Measurements from ENCODE around the gene ATP6AP2. TPM values are rescaled to one million over a fixed set of nuclear protein-coding genes. Genes with fewer than 3 reads are reported as not detected.

ATP6AP2 gene, protein sequence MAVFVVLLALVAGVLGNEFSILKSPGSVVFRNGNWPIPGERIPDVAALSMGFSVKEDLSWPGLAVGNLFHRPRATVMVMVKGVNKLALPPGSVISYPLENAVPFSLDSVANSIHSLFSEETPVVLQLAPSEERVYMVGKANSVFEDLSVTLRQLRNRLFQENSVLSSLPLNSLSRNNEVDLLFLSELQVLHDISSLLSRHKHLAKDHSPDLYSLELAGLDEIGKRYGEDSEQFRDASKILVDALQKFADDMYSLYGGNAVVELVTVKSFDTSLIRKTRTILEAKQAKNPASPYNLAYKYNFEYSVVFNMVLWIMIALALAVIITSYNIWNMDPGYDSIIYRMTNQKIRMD
- total RNA-seq (2016; rRNA removed; fragmentation: Illumina TruSeq; extraction: Trizol), result 29.0 and 55.6 TPM in 2 replicates
- total RNA-seq (2016; cell fraction: cytosol; rRNA removed; fragmentation: Illumina TruSeq; extraction: Trizol; ENCODE audit: low read depth), result 4.1 TPM in 2 replicates
- 32.6 and 56.9 TPM in 2 replicates for total RNA-seq (2016; cell fraction: insoluble cytoplasmic fraction; rRNA removed; fragmentation: Illumina TruSeq; extraction: Trizol)
- 7.8 and 9.1 TPM in 2 replicates for total RNA-seq (2016; cell fraction: membrane; rRNA removed; fragmentation: Illumina TruSeq; extraction: Trizol)
- total RNA-seq (2016; cell fraction: nucleus; rRNA removed; fragmentation: Illumina TruSeq; extraction: Trizol), result 52.1 and 67.7 TPM in 2 replicates
- 93.5 and 108 TPM in 2 replicates for polyA plus RNA-seq (2011; rRNA removed)
- polyA plus RNA-seq (2011; cell fraction: cytosol; rRNA removed), result 53.3 and 81.4 TPM in 2 replicates
- 24.6 and 29.7 TPM in 2 replicates for polyA plus RNA-seq (2011; cell fraction: nucleus; rRNA removed)
- polyA plus RNA-seq (2012), result 58.5 and 72.4 TPM in 2 replicates
- polyA plus RNA-seq (2016; cell fraction: cytosol; fragmentation: Illumina TruSeq; extraction: Trizol; ENCODE audit: low read depth), result 4.0 and 4.1 TPM in 2 replicates
- polyA plus RNA-seq (2016; cell fraction: insoluble cytoplasmic fraction; fragmentation: Illumina TruSeq; extraction: Trizol; ENCODE audit: low read depth), result 35.9 and 36.1 TPM in 2 replicates
- polyA plus RNA-seq (2016; cell fraction: membrane; fragmentation: Illumina TruSeq; extraction: Trizol; ENCODE audit: low read depth), result 6.9 and 7.3 TPM in 2 replicates
- 84.4 and 93.6 TPM in 2 replicates for polyA plus RNA-seq (2016; cell fraction: nucleus; fragmentation: Illumina TruSeq; extraction: Trizol; ENCODE audit: insufficient read depth, low read depth)
- polyA minus RNA-seq (2011; rRNA and poly(A)+ RNA removed; ENCODE audit: low replicate concordance), result 46.6 and 99.6 TPM in 2 replicates
- 54.8 and 81.6 TPM in 2 replicates for polyA minus RNA-seq (2011; cell fraction: cytosol; rRNA and poly(A)+ RNA removed)
- polyA minus RNA-seq (2011; cell fraction: nucleus; rRNA and poly(A)+ RNA removed), result 29.4 and 33.7 TPM in 2 replicates
- percentile 58 among the genes with signal in this experiment for Bru-seq, nascent RNA
- BruChase-seq, experiment 1, labeled RNA remaining after a 6-hour chase, result percentile 71 among the genes with signal in this experiment
- BruChase-seq, experiment 2, labeled RNA remaining after a 2-hour chase, result percentile 59 among the genes with signal in this experiment
- long read RNA-seq, experiment 1, transcript ATP6AP2-217 (9 exons, 2,337 nt), result major isoform, 121 of 135 reads
- long read RNA-seq, experiment 1, partial matches to known transcripts, result 6 of 135 reads
- long read RNA-seq, experiment 1, other reads (novel, unspliced or antisense), result 3 of 135 reads
- long read RNA-seq, experiment 2, transcript ATP6AP2-212 (1 exons, 544 nt), result minor isoform, 5 of 132 reads
- long read RNA-seq, experiment 2, transcript ATP6AP2-217 (9 exons, 2,337 nt), result major isoform, 38 of 132 reads
- long read RNA-seq, experiment 2, partial matches to known transcripts, result 3 of 132 reads
- long read RNA-seq, experiment 2, other reads (novel, unspliced or antisense), result 85 of 132 reads

GRCh38 chrX:40580537-40581335, at the start of gene ATP6AP2:
ATP6AP2 (plus strand) TSS chrX:40580970; CDS start chrX:40581066, 96 bp downstream.
- no TSS peak for BruUV-seq (replicated peaks)
- H3K27me3 ChIP-seq (ENCODE audit: control insufficient read depth in 1 of 2, insufficient read depth in 2 of 2, low read length in 2 of 2), result no peaks in the 10 kb centered on the region; a peak in 1 of 5 replicates
- H3K4me3 ChIP-seq (replicated peaks in 1 of 3; ENCODE audit: insufficient read depth in 1 of 3, low read depth in 2 of 3, low read length in 3 of 3), result peak within 1 kb of the TSS; percentile 65 to 85 (median 83)
- ChIA-PET POLR2A (interaction anchor here (1.0 to 1.2 kb wide), 2 partner anchors 9 to 67 kb away, joined by 3 to 4 read pairs; partner anchors contain the start of gene CXorf38), CTCF (ENCODE audit: low intra/inter-chr PET ratio, low total read pairs) (no interaction called here)
- no peaks in the 10 kb centered on the region for H3K36me3 ChIP-seq (replicated peaks in 1 of 2; ENCODE audit: control insufficient read depth in 1 of 2, insufficient read depth in 2 of 2, low read length in 2 of 2)
- intact Hi-C loops (cut with micrococcal nuclease; ENCODE audit: unreplicated experiment) (loop anchor here (10.0 kb wide), 1 partner anchor 64 kb away; the partner anchor contains the start of gene CXorf38), in situ Hi-C loops (cut with HindIII; ENCODE audit: extremely low pct_ligation_motif_present, low pct_unique_long_range_greater_than_20kb) (no loop called here)
- peak within 1 kb of the TSS; percentile 26 for H3K27ac ChIP-seq (ENCODE audit: extremely low read length, insufficient read depth, low read length)
- DNase-seq (ENCODE audit: low spot score) (peak; percentile 89), ATAC-seq (peak; percentile 98), FAIRE-seq (peak; percentile 92)
- H3K9me3 ChIP-seq (ENCODE audit: low read length), result no peaks in the 10 kb centered on the region
- no peaks in the 10 kb centered on the region for H4K20me1 ChIP-seq (ENCODE audit: insufficient read depth, low read length)
- peaks cover 21% of the 10 kb centered on the region for H3K79me2 ChIP-seq (ENCODE audit: insufficient read depth, low read length)
- peak within 1 kb of the TSS; percentile 73 for H3K9ac ChIP-seq (ENCODE audit: insufficient read depth, low read depth, low read length)
- H3K4me1 ChIP-seq (ENCODE audit: insufficient read depth, low read length), result peaks cover 46% of the 10 kb centered on the region
- no peak within 1 kb of the TSS for H2AFZ ChIP-seq (ENCODE audit: low read length)
- 0% methylated on average over 2 of the region's 89 CpGs for WGBS (ENCODE audit: low lambda C conversion rate)
- H3K4me2 ChIP-seq (ENCODE audit: low read depth, low read length), result peak within 1 kb of the TSS; percentile 71
- TF ChIP-seq ZNF543 (CRISPR knock-in tag; IDR thresholded peaks at IDR 0.05) (no peak), GMEB2 (CRISPR knock-in tag; IDR thresholded peaks at IDR 0.05; ENCODE audit: low read depth) (peak; percentile 82), POLR2AphosphoS2 (IDR thresholded peaks at IDR 0.05; ENCODE audit: low read depth, low read length) (no peak), KLF12 (CRISPR knock-in tag; IDR thresholded peaks at IDR 0.05; ENCODE audit: borderline replicate concordance) (no peak), ZNF776 (CRISPR knock-in tag; IDR thresholded peaks at IDR 0.05) (peak; percentile 51; the same call in 1 of the 2 replicates), HNF4G (IDR thresholded peaks at IDR 0.05; ENCODE audit: borderline replicate concordance, low read depth, low read length) (no peak), HNF4G (CRISPR knock-in tag; IDR thresholded peaks at IDR 0.05; ENCODE audit: borderline replicate concordance, low read depth) (no peak)
- TF ChIP-seq, protein P1, sequence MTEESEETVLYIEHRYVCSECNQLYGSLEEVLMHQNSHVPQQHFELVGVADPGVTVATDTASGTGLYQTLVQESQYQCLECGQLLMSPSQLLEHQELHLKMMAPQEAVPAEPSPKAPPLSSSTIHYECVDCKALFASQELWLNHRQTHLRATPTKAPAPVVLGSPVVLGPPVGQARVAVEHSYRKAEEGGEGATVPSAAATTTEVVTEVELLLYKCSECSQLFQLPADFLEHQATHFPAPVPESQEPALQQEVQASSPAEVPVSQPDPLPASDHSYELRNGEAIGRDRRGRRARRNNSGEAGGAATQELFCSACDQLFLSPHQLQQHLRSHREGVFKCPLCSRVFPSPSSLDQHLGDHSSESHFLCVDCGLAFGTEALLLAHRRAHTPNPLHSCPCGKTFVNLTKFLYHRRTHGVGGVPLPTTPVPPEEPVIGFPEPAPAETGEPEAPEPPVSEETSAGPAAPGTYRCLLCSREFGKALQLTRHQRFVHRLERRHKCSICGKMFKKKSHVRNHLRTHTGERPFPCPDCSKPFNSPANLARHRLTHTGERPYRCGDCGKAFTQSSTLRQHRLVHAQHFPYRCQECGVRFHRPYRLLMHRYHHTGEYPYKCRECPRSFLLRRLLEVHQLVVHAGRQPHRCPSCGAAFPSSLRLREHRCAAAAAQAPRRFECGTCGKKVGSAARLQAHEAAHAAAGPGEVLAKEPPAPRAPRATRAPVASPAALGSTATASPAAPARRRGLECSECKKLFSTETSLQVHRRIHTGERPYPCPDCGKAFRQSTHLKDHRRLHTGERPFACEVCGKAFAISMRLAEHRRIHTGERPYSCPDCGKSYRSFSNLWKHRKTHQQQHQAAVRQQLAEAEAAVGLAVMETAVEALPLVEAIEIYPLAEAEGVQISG (CRISPR knock-in tag; IDR thresholded peaks at IDR 0.05), result peak; percentile 35; the same call in 1 of the 2 replicates
- TF ChIP-seq, protein P2, sequence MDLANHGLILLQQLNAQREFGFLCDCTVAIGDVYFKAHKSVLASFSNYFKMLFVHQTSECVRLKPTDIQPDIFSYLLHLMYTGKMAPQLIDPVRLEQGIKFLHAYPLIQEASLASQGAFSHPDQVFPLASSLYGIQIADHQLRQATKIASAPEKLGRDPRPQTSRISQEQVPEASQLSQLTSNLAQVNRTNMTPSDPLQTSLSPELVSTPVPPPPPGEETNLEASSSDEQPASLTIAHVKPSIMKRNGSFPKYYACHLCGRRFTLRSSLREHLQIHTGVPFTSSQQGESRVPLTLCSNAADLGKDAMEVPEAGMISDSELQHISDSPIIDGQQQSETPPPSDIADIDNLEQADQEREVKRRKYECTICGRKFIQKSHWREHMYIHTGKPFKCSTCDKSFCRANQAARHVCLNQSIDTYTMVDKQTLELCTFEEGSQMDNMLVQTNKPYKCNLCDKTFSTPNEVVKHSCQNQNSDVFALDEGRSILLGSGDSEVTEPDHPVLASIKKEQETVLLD (CRISPR knock-in tag; IDR thresholded peaks at IDR 0.05; ENCODE audit: low read depth), result no peak
